MCF 10A (cell line): ENCODE measurements around the gene PCYT2. TPM values are rescaled to one million over a fixed set of nuclear protein-coding genes. Genes with fewer than 3 reads are reported as not detected.

Source experiments
- Bru-seq: library from RNA; stranded (reverse); fragments of 400-500 nt; gene quantifications from one replicate; lab custom pipeline; 2021; lab: Mats Ljungman, UMichigan
- BruChase-seq, 2 experiments: library from RNA; stranded (reverse); fragments of 400-500 nt; gene quantifications; one replicate each; lab custom pipeline; 2021; lab: Mats Ljungman, UMichigan
- BruUV-seq: library from RNA; stranded (reverse); fragments of 400-500 nt; replicated peaks from 2 replicates; lab custom pipeline; 2021; lab: Mats Ljungman, UMichigan
- CTCF ChIA-PET: fragments of 300-600 bp; sonication (Branson Sonifier 250); formaldehyde crosslinking; extraction: SDS; loops from one replicate; lab custom pipeline; 2021; ENCODE audit warnings: antibody characterized with exemption, inconsistent platforms; lab: Yijun Ruan, JAX
- POLR2A ChIA-PET: fragments of 300-600, 350-650 bp; sonication (Branson Sonifier 250); formaldehyde crosslinking; extraction: SDS; loops from one replicate; lab custom pipeline; 2020; ENCODE audit warnings: antibody characterized with exemption, inconsistent platforms; lab: Yijun Ruan, JAX
- DNase-seq: peaks from one replicate; pipeline ENCODE4 v3.0.0-alpha.2; 2018; ENCODE audit not compliant: unreplicated experiment
- H3K27ac Mint-ChIP-seq: one replicate; pipeline ENCODE4 v1.8.0; 2022; ENCODE audit warnings: mild to moderate bottlenecking, low read depth, mixed read lengths; ENCODE audit not compliant: unreplicated experiment
- H3K27me3 Mint-ChIP-seq: one replicate; pipeline ENCODE4 v1.8.0; 2022; ENCODE audit warnings: mixed read lengths; ENCODE audit not compliant: insufficient read depth, unreplicated experiment
- H3K36me3 Mint-ChIP-seq: one replicate; pipeline ENCODE4 v1.8.0; 2022; ENCODE audit warnings: mild to moderate bottlenecking, moderate library complexity, mixed read lengths; ENCODE audit not compliant: insufficient read depth, unreplicated experiment
- H3K4me1 Mint-ChIP-seq: one replicate; pipeline ENCODE4 v1.8.0; 2022; ENCODE audit warnings: mixed read lengths; ENCODE audit not compliant: insufficient read depth, unreplicated experiment
- H3K4me3 Mint-ChIP-seq: one replicate; pipeline ENCODE4 v1.8.0; 2022; ENCODE audit warnings: mild to moderate bottlenecking, moderate library complexity, mixed read lengths; ENCODE audit not compliant: unreplicated experiment
- H3K9me3 Mint-ChIP-seq: one replicate; pipeline ENCODE4 v1.8.0; 2022; ENCODE audit warnings: mixed read lengths; ENCODE audit not compliant: unreplicated experiment
- CTCF ChIP-seq: fragments of 200-600 bp; IDR thresholded peaks from one replicate; pipeline ENCODE4 v1.8.0; 2022; ENCODE audit warnings: antibody characterized with exemption, mild to moderate bottlenecking; ENCODE audit not compliant: unreplicated experiment
- intact Hi-C: fragments of 100-400 bp; cut with micrococcal nuclease; formaldehyde crosslinking; loops from 2 replicates; pipeline ENCODE4 v1.14.1; 2022
- long read RNA-seq: library from polyadenylated mRNA; stranded (forward); transcript quantifications from one replicate; pipeline ENCODE4 v2.0.0, GENCODE V29; 2022
- total RNA-seq: library from RNA; stranded (reverse); gene quantifications from 2 replicates; pipeline ENCODE4 v1.2.3, GENCODE V29; 2022

The PCYT2 gene
- total RNA-seq: 26.5 and 26.8 TPM in 2 replicates
- Bru-seq, nascent RNA: percentile 43 among the genes with signal in this experiment
- percentile 65 among the genes with signal in this experiment for BruChase-seq, experiment 1, labeled RNA remaining after a 6-hour chase
- BruChase-seq, experiment 2, labeled RNA remaining after a 2-hour chase: percentile 51 among the genes with signal in this experiment
- long read RNA-seq, full-length matches to known transcripts: 64 of 81 reads
- long read RNA-seq, partial matches to known transcripts: 1 of 81 reads
- long read RNA-seq, other reads (novel, unspliced or antisense): 16 of 81 reads

GRCh38 chr17:81911277-81911961 is at the start of gene PCYT2:
Gene PCYT2, minus strand, starts transcription at chr17:81911399. Its CDS starts 44 bp downstream, at chr17:81911355.
- DNase-seq: peak; percentile 89
- H3K4me1 Mint-ChIP-seq: peaks cover 27% of the 10 kb centered on the region
- intact Hi-C loops: loop anchor here (10.0 kb wide), 1 partner anchor 47 kb away; the partner anchor contains the start of gene P4HB
- no peak within 1 kb of the TSS for H3K27ac Mint-ChIP-seq
- peaks cover 47% of the 10 kb centered on the region for H3K36me3 Mint-ChIP-seq
- ChIA-PET CTCF (no interaction called here), POLR2A (interaction anchor here (1.7 to 5.2 kb wide), 3 partner anchors 14 to 20 kb away, joined by 6 to 54 read pairs (median 7); partner anchors contain the start of genes ALYREF, ANAPC11 and MAFG)
- no peaks in the 10 kb centered on the region for H3K27me3 Mint-ChIP-seq
- TF ChIP-seq CTCF: no peak
- no peaks in the 10 kb centered on the region for H3K9me3 Mint-ChIP-seq
- no TSS peak for BruUV-seq
- H3K4me3 Mint-ChIP-seq: peak within 1 kb of the TSS; percentile 72

GRCh38 chr17:81960130-81960958 is 49.1 kb upstream of the PCYT2 start:
- TF ChIP-seq CTCF: no peak
- BruUV-seq: no TSS peak
- H3K36me3 Mint-ChIP-seq: no peaks in the 10 kb centered on the region
- H3K27me3 Mint-ChIP-seq: peaks cover 9% of the 10 kb centered on the region
- CTCF ChIA-PET: interaction anchor here (0.6 to 2.3 kb wide), 22 partner anchors 10 to 270 kb away, joined by 3 to 74 read pairs (median 5); partner anchors contain the start of genes CENPX, DUS1L and LRRC45
- no peak overlapping the region for H3K4me3 Mint-ChIP-seq
- no peaks in the 10 kb centered on the region for H3K9me3 Mint-ChIP-seq
- peaks cover 10% of the 10 kb centered on the region for H3K4me1 Mint-ChIP-seq
- no peak for DNase-seq
- H3K27ac Mint-ChIP-seq: no peak overlapping the region
- POLR2A ChIA-PET: interaction anchor here (0.9 to 1.8 kb wide), 7 partner anchors 31 to 106 kb away, joined by 3 to 35 read pairs (median 7); partner anchors contain the start of genes CENPX and LRRC45
- intact Hi-C loops: no loop called here

- Mint-ChIP-seq H3K27ac (no peak overlapping the region), H3K4me3 (no peak overlapping the region), H3K27me3 (peaks cover 9% of the 10 kb centered on the region), H3K36me3 (no peaks in the 10 kb centered on the region), H3K9me3 (no peaks in the 10 kb centered on the region), H3K4me1 (peaks cover 3% of the 10 kb centered on the region)
- no TSS peak for BruUV-seq
- DNase-seq: peak; percentile 49
- CTCF ChIA-PET: interaction anchor here (0.6 to 2.3 kb wide), 31 partner anchors 9 to 747 kb away, joined by 3 to 74 read pairs (median 4); partner anchors contain the start of genes CENPX, DUS1L and LRRC45
- POLR2A ChIA-PET: interaction anchor here (0.6 to 1.8 kb wide), 9 partner anchors 26 to 107 kb away, joined by 3 to 35 read pairs (median 5); partner anchors contain the start of genes CENPX and LRRC45
- TF ChIP-seq CTCF: peak; percentile 98
- intact Hi-C loops: loop anchor here (1.0 kb wide), 1 partner anchor 62 kb away; no protein-coding TSS in a partner anchor
Measured at GRCh38 chr17:81959362-81960129, 48.3 kb upstream of the PCYT2 start.
